Occipital lobe (tissue), 2 donors: ENCODE data around the gene DCLK1. TPM values are rescaled to one million over a fixed set of nuclear protein-coding genes. Genes with fewer than 3 reads are reported as not detected.
"Not testable (repeated sequence)": the region's sequence is repeated elsewhere in the genome, so short reads cannot be mapped to it uniquely, and the experiment has no call there.

ENCODE experiments used
- DNase-seq: peaks from one replicate; lab custom pipeline; 2025; lab: John Stamatoyannopoulos, UW
- total RNA-seq: library from RNA; depleted of rRNA; stranded (reverse); fragments of >200 nt; gene quantifications from one replicate; pipeline ENCODE4 v1.2.3, GENCODE V29; 2014

DCLK1 gene
- total RNA-seq, 1 donor from 2014 or later = 385 TPM

DNA sequence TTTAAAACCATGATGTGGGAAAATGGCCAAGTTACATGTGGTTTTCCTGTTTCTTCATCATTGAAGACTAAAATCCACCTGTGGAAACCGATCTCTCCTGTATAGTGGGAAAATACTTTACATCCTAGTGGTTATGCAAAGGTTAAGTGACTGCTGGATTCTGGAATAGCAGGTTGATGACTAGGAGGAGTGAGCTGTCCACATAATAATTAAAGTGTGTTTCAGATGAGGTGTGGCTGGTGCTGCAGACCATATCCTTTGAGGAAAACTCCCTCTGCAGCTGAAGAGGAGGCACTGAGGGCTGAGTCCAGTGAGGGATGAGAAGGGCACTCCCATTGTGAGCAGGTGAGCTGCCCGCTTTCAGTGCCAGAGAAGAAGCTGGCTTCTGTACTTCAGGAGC lies 43.2 kb downstream of the DCLK1 start:
- DNase-seq = no peak

DNA sequence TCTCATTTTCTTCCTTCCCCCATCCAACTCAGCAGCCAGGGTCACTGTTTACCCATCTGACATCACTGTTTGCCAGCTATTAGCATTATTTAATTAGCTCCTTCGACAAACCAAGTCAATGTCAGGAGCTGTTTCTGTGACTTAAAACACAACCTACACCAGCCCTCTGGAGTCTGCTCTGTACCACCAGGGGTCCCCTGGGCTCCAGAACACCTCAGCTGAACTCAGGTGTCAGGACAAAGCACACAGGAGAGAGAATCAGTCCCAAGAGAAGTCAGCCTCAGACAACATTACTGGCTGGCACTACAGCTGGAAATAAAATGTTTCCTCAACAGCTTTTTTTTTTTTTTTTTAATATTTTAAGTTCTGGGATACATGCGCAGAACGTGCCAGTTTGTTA lies 45.1 kb downstream of the DCLK1 start:
- DNase-seq = no peak

DNA sequence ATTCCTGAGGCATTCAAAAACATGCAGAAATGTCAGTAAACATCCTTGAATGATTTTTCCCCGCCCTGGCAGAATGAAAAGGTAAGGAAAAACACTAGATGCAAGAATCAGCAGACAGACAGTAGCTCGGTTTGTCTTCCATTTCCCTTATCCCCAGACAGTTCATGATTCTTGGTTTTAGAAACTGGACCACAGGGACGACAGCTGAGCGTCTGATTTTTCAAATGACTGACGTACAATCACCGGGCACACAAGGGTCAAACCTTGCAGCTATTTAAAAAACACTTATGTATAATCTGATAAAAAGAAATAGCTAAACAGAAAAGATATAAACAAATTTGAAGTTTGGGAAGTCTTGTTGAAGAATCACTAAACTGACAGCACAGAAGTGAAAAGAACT lies 47.1 kb downstream of the DCLK1 start:
- DNase-seq = no peak

DNA sequence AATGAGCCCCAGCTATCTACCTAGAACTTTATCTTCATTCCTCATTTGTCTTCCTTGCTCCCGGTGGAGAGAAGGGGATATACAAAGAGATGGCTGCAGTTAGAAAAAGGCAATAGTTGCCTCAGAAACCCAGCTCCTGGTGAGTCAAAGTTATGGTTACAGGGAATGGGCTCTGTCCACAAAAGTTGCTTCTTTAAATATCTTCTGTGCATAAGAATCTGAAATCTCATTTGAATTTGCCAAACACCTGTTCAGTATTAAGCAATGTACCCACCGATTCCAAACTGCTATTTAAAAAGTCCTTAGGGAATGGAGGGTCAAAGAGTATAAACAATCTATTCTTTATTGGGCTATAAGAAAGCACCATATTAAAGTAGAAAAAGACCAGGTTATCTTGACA lies 48.4 kb downstream of the DCLK1 start:
- no peak for DNase-seq

DNA sequence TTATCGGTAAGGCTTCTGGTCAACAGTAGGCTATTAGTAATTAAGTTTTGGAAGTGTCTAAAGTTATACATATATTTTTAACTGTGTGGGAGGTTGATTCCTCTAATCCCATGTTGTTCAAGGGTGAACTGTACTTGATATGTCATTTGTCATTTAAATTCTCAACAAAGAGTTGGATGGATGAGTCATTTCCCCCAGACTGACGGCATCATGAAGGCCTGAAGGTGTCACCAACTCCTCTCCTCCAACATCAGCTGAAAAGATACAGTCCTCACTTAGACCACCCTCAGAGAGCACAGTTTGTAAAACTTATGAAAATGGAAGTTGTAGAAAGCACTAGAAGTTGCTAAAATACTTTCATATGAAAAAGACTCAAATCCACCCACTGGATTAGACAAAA lies 48.8 kb downstream of the DCLK1 start:
- DNase-seq = no peak

DNA sequence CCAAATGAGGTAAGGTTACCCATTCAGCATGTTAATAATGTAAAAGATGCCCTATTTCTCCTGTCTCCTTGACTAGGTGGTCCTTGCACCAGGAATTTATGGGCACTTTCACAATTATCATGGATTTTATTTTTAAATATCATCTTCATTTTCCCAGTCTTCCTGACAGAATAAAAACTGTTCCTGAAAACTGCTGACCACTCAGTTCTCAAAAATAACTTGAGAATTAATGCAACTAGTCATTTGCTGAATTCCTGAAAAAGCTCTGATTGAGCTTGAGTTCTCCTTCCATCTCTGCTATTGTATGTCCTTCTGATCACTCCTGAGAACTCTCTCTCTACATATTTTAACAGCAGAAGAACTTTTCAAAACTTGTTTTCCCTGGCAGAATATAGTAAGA lies 55.0 kb downstream of the DCLK1 start:
- DNase-seq = no peak

DNA sequence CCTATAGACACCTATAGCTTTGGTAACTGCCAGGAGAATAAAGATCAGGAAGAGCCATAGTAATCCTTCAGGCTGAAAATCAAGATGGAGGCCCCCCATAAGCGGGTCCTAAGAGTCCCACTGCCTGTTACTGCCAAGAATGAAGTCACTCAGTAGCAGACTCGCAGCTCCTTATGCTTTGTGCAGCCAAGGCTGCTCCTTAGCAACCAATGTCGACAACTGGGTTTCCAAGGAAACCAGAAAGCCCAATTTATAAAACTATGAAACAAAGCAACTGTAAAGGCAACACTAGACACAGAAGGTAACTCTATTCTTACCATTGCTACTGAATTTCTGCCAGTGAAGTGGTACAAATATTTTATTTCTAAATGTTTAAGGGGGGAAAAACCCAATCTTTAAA lies 56.5 kb downstream of the DCLK1 start:
- no peak for DNase-seq

DNA sequence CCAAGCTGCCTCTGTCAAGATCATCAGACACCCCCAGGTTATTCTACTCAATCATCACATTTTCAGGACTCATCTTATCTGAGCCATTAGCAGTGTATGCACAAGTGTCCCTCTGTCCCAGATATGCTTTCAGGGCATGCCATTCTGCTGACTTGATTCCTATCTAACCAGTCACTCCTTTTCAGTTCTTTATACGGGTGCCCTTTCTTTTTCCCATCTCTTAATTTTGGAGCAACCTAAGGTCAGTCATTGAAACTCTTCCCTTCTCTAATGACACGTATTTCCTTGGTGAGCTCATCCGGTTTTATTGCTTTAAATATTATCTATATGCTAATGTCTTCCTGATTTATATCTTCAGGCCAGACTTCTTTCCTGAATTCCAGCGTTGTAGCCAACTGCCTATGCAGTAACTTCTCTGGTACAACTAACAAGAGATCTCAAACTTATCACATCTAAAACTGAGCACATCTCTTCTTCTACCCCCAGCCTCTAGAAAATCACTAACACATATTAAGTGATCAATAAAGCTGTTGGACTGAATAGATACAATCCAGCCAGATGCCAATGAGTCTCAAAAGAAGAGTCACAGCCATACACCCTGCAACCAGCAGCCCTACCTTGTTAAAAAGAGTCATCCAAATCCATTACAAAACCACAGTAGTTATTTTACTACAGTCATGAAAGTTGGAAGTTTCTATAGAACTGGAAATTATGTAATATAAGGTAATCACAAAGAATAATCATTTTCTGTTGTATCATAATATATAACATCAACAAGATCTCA lies 58.8 kb downstream of the DCLK1 start:
- no peak for DNase-seq

DNA sequence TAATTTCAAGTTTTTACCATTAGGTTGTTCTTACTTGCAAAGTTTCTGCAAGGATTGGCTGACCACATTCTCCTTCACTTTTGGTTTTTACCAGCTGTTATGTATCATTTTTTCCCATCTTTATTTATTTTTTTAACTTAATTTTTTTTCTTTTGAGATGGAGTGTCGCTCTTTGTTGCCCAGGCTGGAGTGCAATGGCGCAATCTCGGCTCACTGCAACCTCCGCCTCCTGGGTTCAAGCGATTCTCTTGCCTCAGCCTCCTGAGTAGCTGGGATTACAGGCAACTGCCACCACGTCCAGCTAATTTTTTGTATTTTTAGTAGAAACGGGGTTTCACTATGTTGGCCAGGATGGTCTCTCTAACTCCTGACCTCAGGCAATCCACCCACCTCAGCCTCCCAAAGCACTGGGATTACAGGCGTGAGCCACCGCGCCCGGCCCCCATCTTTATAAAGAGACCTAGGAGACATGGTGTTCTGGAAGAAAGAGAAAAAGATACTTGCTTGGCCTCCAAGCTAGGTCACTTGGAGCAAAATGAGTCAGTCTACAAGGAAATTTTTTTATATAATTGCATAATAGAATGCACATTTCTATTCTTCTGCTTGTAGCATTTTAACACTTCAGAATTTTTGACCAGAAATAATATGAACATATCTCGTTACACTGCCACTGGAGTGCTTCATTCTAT lies 60.5 kb downstream of the DCLK1 start:
- DNase-seq = not testable (repeated sequence)

DNA sequence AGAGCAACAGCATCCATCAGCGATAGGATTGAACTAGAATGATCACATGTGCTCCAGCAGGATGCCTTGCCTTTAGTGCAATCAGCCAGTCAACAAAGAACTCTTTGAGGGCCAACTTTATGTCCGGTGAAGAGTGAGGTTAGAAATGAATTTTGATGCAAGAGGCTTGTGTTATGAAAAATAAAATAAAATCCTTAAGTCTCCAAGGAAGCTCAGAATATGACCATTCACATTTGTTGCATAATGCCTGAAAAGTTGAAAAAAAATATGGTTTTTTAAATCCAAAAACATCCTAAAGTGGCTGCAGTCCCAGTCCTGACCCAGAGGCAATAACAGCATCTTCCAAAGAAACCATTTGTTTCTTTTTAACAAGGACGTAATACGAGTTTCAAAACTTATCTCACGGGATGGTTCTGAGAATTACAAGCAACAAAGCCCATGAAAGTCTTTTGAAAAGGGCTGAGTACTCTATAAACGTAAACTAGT lies 61.3 kb downstream of the DCLK1 start:
- no peak for DNase-seq

DNA sequence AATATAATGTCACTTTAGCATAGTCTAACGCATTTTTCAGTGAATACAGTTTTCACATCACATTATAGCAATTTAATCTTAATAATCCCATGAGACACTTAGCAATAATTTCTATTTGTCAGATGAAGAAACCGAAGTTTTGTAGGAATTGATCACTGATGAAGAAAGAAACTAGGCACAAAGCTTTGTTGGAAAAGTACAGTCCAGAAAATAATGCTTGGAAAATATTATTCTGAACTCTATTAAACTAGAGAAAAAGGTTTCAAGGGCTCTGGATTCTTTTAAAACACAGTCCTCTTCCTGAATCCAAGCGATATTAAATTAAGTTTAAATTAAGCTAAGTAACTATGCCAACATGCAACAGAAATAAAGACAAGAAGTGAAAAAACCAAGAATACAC lies 62.2 kb downstream of the DCLK1 start:
- no peak for DNase-seq

DNA sequence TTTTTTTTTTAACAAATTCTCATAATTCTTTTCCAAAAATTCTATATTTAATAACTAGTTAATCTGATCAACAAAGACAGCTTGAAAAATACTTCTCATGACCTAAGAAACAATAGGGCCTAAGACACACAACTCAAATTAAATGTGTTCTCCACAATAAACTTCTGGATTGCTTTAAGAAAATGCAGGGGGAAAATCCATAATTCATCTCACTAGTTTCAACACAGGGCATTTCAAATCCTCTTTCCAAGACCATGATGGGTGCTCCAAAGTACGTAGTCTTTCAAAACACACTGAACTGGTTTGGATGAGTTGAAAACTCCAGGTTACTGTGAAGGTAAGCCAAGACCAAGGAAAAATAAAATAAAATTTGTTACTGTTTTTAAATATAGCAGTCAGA lies 62.6 kb downstream of the DCLK1 start:
- no peak for DNase-seq

DNA sequence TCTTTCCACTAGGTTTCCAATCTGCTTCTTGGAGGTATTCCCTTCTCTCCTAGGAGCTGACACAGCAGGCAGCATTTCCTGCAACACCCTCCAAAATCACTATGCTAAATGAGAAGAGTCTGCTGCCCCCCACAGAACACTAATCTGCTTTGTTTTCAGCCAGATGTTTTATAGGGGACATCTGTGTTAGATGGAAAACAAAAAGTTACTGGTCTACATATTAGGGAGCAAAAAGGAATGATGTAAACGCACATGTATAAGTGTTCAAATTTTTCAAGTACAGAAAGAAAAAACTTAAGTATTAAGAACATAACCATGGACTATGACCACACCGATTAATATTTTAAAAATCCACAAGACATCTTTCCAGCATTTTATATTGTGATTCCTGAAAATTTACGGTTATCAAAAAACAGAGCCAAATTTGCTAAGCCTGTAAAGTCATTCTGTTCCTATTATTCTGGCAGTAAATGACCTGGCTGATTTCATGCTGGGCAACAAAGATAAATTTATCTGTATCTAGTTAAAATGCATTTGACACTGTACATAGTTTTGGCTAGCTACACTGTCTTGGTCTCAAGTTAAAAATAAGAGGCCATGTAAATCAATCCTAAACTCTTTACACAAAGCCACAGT lies 63.3 kb downstream of the DCLK1 start:
- no peak for DNase-seq

DNA sequence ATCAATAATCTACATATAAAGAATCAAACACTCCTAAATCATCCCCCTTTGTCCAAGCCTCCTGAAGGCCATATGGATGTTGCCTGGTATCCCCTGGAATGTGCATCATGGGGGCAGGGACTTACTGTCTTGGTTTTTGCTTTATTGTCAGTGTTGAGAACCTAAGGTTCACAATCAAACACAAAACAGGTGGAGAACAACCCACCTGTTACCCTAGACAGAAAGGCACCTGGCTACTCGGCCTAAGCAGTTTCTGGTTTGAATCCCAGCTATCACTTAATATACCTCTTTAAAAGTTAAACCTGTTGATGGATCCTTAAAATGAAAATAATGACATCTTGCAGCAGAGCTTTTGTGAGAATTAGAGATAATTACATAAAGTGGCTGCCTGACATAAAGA lies 68.9 kb downstream of the DCLK1 start:
- DNase-seq = no peak

DNA sequence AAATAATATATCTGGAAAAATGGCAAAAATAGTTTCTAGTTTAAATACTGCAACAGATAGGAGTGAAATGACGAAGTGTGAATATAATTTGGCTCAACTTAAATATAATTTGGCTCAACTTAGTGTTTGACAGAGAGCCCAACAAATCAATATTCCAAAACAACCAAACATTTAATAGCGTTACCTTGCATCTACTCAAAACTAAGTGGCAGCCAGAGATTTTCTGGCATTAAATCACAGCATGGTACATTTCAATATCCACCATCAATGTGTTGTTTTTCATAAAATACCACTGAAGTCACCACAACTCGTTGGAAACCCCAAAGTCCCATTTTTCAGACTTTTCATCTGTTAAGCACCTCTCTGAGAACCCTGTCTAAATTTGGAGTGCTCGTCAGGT lies 69.6 kb downstream of the DCLK1 start:
- no peak for DNase-seq

DNA sequence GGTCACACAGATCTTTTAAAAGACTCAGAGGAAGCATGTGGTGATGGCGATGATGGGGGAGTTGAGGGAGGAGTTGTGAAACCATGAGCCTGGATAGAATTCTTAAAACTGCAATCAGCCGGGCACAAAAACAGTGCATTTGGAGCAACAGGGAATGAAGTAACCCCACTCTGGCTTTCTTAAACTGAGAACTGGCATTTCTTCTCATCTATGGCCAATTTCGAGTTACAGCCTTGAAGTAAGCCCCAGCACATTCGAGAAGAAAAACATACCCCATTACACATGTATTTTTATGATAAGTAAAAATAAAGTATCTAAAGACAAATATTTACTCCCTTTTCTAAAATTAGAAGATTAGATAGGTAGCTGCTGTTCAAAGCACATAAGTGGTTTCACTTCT lies 70.1 kb downstream of the DCLK1 start:
- no peak for DNase-seq

DNA sequence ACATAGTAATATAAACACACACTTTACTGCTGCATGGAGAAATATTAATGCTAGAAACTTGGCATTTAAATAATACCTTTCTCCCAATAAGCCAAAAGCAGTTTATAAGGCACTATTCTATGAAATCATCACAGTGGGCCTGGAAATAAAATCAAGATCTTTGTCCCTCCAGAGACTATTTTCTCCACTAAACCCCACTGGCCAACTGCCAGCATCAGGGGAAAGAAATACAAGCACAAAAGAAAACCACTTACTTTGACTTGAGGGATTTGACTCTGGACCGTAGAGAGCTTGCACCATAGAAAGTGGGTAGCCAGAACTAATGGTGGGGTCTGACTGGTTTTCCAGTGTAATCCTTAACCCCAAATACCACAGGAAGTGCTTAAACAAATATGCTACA lies 71.9 kb downstream of the DCLK1 start:
- DNase-seq = no peak

DNA sequence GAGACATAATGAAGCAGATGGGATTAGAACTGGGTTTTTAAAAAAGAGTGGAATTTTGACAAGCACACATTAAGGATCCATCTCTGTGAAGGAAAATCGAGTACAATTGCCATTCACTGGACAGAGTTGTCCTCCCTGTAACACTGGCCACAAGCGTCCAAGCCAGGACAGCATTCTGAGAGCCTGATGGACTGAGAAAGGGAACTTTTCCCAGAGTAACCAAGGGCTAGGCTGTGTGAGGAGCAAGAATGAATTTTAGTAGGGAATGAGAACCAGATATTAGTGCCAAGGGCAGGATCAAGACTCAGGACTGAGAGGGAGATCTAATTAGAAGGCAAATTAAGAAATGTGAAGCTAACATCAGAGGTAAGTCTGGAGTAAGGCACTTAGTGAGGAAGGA lies 73.1 kb downstream of the DCLK1 start:
- no peak for DNase-seq

DNA sequence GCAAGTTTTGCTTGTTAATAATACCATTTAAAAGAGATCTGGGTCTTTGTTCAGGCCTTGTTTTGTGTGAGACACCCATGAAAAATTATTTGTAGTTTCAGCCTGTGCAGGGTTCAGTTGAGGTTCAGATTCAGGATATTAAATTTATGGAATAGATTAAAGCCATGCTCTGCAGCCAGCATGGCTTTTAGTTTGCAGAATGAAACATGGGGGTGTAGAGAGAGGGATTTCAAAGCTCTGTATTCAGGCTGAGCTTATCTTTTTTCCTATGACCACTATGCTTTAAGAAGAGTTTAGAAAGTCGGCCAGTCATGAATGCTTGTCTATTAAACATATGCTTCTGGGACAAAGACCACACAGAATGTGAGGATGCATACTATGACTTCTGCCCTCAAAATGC lies 73.6 kb downstream of the DCLK1 start:
- DNase-seq = no peak

DNA sequence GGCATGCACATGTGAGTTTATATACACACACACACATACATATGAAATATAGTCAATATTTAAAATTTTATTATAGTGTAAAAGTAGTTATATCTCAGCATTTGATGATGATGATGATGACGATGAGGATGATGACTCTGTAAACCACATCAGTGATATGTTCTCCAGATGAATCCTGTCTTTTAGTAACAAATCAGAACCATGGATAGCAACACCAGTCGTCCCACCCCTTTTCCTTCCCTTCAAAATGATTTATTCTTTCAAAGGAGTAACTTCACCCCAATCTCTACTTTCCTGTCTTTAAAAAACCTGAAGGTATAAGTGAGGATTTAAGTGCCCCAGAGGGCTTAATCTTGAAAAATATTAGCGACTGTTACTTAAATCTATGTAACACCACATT lies 74.1 kb downstream of the DCLK1 start:
- DNase-seq = no peak

DNA sequence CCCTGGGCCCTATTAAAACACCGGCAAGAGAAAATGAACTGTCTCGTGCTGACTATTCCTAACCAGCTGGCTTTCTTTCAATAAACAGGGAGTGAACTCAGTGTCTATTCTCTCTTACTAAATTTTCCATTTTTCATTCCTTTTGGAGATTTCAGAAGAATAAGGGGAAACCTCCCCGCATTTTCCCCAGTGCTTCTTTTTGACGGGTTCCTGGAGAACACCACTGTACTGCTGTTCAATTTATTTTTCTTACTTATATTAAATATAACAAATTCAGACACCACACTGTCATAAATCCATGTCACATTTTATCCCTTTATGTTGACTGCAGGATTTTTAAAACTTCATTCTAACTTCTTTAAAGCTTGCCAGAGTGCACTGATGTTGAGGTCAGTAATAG lies 75.8 kb downstream of the DCLK1 start:
- no peak for DNase-seq

DNA sequence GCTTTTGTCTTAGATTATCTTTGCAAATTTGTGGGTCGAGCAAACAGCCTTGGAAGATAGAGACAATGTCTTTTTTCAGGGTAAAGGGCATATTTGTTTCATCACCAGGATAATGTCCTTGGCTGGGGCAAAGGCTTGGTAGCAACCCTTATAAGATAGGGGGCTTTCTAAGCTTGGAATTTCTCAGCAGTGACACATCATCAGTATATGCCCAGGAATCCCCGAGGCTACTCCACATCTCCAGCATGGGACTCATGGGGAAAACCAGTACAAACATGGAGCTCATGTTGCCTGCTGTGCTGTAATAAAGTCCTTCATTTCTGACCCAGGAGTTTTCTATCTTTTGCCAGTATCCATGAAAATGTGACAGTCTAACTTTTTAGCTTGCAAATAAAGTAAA lies 77.1 kb downstream of the DCLK1 start:
- no peak for DNase-seq

DNA sequence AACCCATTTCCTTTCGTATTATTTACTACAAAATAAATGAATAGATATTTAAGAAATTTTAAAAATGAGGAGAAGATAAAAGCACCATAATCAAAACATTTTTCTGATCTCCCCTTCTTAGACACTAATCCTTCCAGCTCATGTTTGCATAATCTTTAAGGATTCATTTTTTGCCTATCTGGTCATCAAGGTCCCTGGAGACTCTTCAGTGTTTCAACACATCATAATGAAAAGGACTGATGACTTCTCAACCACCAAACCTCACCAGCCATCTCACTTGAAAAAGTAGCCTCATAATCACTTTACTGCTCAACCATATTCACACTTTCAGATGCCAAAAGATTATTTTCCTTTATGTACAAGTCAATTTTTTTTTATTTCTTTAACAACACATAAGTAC lies 80.1 kb downstream of the DCLK1 start:
- no peak for DNase-seq
